ENCODE measurements around the gene SIGLEC10. TPM values are rescaled to one million over a fixed set of nuclear protein-coding genes. Genes with fewer than 3 reads are reported as not detected.
A peak's percentile ranks its signal among the peaks of the same experiment; 100 is the strongest.

Gene SIGLEC10
- total RNA-seq, 1 experiment from 2014 or later = not detected

DNA sequence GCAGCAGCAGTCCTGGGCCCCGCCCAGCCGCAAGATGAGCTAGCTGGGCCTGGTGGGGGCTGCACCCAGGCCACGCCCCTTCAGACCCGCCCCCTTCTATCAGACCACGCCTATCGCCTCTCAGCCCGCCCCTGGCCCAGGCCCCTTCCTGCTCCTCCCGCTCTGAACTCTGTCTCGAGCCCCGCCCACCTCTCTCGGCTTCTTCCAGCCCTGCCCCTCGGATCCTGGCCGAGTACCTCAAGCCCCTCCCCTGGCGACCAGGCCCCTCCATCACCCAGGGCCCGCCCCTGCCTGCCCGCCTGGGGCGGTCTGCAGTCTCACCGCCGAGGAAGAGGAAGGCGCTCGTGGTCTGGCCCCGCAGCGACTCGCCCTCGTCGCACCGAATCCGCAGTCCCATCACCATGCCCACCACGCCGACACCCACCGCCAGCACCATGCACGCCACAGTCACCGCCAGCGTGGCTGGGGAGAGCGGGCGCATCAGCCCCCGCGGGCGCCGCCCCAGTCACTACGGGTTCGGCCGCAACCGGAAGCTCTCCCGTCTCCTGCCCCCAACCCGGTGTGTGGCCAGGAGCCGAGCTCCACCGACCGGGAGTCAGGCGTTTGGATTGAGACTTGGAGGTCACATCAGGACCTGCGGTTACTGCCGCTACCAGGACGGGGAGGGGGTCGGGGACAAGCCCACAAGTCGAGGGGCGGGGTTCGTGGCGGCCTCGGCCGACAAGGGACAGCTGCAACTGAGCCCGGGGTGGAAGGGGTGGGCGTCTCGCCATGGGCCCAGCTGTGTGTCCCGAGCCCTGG lies 49.7 kb downstream of the SIGLEC10 start:
- DNase-seq (ENCODE audit: low read depth, low spot score) = peak; percentile 63
- Histone ChIP-seq H3K36me3 (ENCODE audit: control insufficient read depth, insufficient read depth, low read length) (peaks cover 8% of the 10 kb centered on the region; the same call in 1 of the 2 replicates), H3K4me1 (ENCODE audit: control insufficient read depth, insufficient read depth, low read length) (peaks cover 13% of the 10 kb centered on the region), H3K27ac (ENCODE audit: low read length) (peak overlapping the region; percentile 89), H3K27me3 (ENCODE audit: control insufficient read depth, insufficient read depth, low read length) (no peaks in the 10 kb centered on the region), H3K4me3 (ENCODE audit: low read depth in 2 of 2, low read length in 2 of 2) (peak overlapping the region; percentile 77 to 81), H3K9me3 (ENCODE audit: control insufficient read depth, insufficient read depth, low read depth, low read length) (no peaks in the 10 kb centered on the region)
- in situ Hi-C loops (cut with HindIII; ENCODE audit: low pct_unique_long_range_greater_than_20kb, low sequenced_read_pairs) = no loop called here
- ChIA-PET CTCF (interaction anchor here (0.6 kb wide), 1 partner anchor 185 kb away, joined by 5 read pairs; no protein-coding TSS in a partner anchor), POLR2A (no interaction called here)
- peak; percentile 87 for ATAC-seq
- intact Hi-C loops (cut with micrococcal nuclease; ENCODE audit: unreplicated experiment) = no loop called here
- BruUV-seq (replicated peaks) = no TSS peak
- TF ChIP-seq, protein P1, sequence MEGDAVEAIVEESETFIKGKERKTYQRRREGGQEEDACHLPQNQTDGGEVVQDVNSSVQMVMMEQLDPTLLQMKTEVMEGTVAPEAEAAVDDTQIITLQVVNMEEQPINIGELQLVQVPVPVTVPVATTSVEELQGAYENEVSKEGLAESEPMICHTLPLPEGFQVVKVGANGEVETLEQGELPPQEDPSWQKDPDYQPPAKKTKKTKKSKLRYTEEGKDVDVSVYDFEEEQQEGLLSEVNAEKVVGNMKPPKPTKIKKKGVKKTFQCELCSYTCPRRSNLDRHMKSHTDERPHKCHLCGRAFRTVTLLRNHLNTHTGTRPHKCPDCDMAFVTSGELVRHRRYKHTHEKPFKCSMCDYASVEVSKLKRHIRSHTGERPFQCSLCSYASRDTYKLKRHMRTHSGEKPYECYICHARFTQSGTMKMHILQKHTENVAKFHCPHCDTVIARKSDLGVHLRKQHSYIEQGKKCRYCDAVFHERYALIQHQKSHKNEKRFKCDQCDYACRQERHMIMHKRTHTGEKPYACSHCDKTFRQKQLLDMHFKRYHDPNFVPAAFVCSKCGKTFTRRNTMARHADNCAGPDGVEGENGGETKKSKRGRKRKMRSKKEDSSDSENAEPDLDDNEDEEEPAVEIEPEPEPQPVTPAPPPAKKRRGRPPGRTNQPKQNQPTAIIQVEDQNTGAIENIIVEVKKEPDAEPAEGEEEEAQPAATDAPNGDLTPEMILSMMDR (IDR thresholded peaks at IDR 0.05) = no peak
- TF ChIP-seq, protein P2, sequence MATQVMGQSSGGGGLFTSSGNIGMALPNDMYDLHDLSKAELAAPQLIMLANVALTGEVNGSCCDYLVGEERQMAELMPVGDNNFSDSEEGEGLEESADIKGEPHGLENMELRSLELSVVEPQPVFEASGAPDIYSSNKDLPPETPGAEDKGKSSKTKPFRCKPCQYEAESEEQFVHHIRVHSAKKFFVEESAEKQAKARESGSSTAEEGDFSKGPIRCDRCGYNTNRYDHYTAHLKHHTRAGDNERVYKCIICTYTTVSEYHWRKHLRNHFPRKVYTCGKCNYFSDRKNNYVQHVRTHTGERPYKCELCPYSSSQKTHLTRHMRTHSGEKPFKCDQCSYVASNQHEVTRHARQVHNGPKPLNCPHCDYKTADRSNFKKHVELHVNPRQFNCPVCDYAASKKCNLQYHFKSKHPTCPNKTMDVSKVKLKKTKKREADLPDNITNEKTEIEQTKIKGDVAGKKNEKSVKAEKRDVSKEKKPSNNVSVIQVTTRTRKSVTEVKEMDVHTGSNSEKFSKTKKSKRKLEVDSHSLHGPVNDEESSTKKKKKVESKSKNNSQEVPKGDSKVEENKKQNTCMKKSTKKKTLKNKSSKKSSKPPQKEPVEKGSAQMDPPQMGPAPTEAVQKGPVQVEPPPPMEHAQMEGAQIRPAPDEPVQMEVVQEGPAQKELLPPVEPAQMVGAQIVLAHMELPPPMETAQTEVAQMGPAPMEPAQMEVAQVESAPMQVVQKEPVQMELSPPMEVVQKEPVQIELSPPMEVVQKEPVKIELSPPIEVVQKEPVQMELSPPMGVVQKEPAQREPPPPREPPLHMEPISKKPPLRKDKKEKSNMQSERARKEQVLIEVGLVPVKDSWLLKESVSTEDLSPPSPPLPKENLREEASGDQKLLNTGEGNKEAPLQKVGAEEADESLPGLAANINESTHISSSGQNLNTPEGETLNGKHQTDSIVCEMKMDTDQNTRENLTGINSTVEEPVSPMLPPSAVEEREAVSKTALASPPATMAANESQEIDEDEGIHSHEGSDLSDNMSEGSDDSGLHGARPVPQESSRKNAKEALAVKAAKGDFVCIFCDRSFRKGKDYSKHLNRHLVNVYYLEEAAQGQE (IDR thresholded peaks at IDR 0.05; ENCODE audit: insufficient read depth in 1 of 2, low read depth in 2 of 2, low read length in 1 of 2) = no peak
- TF ChIP-seq POLR2AphosphoS5 (IDR thresholded peaks at IDR 0.05; ENCODE audit: low read depth, low read length) (peak; percentile 58; the same call in 1 of the 2 replicates), SIN3A (IDR thresholded peaks at IDR 0.05; ENCODE audit: borderline replicate concordance, insufficient read depth, low read depth, low read length) (no peak), TCF7L2 (IDR thresholded peaks at IDR 0.05; ENCODE audit: low read depth, low read length) (no peak)

DNA sequence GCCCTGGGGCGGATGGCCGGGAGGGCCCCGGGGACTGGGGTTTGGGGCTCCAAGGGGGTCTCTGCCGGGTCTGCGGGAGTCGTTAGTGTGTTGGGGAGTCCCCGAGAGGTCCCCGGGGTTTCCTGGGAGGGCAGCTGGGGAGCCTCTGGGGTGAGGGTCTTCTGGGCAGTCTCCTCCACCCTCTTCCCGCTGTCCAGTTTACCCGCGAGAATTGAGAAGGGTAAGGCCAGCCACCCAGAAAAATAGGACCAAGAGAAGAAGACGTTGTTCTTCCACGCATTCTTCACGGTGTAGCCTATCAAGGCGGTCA lies 50.2 kb downstream of the SIGLEC10 start:
- Histone ChIP-seq H3K9me3 (ENCODE audit: control insufficient read depth, insufficient read depth, low read depth, low read length) (no peaks in the 10 kb centered on the region), H3K4me1 (ENCODE audit: control insufficient read depth, insufficient read depth, low read length) (peaks cover 13% of the 10 kb centered on the region), H3K4me3 (ENCODE audit: low read depth in 2 of 2, low read length in 2 of 2) (peak overlapping the region; percentile 77 to 81), H3K27ac (ENCODE audit: low read length) (peak overlapping the region; percentile 89), H3K36me3 (ENCODE audit: control insufficient read depth, insufficient read depth, low read length) (peaks cover 8% of the 10 kb centered on the region; the same call in 1 of the 2 replicates), H3K27me3 (ENCODE audit: control insufficient read depth, insufficient read depth, low read length) (no peaks in the 10 kb centered on the region)
- TF ChIP-seq, protein P2 (IDR thresholded peaks at IDR 0.05; ENCODE audit: insufficient read depth in 1 of 2, low read depth in 2 of 2, low read length in 1 of 2) = no peak
- TF ChIP-seq POLR2AphosphoS5 (IDR thresholded peaks at IDR 0.05; ENCODE audit: low read depth, low read length) (no peak), TCF7L2 (IDR thresholded peaks at IDR 0.05; ENCODE audit: low read depth, low read length) (no peak), SIN3A (IDR thresholded peaks at IDR 0.05; ENCODE audit: borderline replicate concordance, insufficient read depth, low read depth, low read length) (no peak)
- TF ChIP-seq, protein P1 (IDR thresholded peaks at IDR 0.05) = no peak
- BruUV-seq (replicated peaks) = no TSS peak
- POLR2A ChIA-PET = no interaction called here
- CTCF ChIA-PET = no interaction called here
- in situ Hi-C loops (cut with HindIII; ENCODE audit: low pct_unique_long_range_greater_than_20kb, low sequenced_read_pairs) (no loop called here), intact Hi-C loops (cut with micrococcal nuclease; ENCODE audit: unreplicated experiment) (no loop called here)
- ATAC-seq (no peak; the same call in 1 of the 2 replicates), DNase-seq (ENCODE audit: low read depth, low spot score) (no peak)
